ENCODE data around the gene UNC119B. TPM values are rescaled to one million over a fixed set of nuclear protein-coding genes. Genes with fewer than 3 reads are reported as not detected.

The UNC119B gene
- total RNA-seq, 1 donor from 2014 or later = 80.0 TPM

DNA sequence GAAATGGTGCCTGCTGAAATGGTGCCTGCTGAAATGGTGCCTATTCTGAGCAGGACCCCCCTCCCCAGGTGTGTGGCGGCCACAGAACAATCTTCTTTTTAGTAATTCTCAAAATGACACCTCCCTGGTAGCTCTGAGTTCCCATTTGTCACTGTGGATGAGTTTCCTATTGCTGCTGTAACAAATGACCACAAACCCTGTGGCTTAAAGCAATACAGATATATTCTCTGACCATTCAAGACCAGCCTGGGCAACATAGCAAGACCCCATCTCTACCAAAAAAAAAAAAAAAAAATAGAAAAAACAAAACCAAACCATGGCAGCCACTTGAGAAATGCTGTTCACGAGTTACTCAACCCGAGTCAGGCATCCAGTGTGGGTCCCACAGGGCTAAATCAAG is 23.3 kb downstream of the UNC119B start:
- Mint-ChIP-seq H3K27me3 (ENCODE audit: low read depth) (no peaks in the 10 kb centered on the region), H3K27ac (ENCODE audit: unreplicated experiment) (no peak overlapping the region), H3K4me1 (no peaks in the 10 kb centered on the region), H3K9me3 (no peaks in the 10 kb centered on the region), H3K4me3 (no peak overlapping the region), H3K36me3 (ENCODE audit: low read depth) (peaks cover 14% of the 10 kb centered on the region)
- no peak for TF ChIP-seq CTCF (conservative IDR thresholded peaks at IDR 0.05)
- DNase-seq (ENCODE audit: low read depth, low spot score) = no peak

GRCh38 chr12:120734210-120734609 is 24.0 kb downstream of the UNC119B start:
- H3K4me3 Mint-ChIP-seq = no peak overlapping the region
- H3K36me3 Mint-ChIP-seq (ENCODE audit: low read depth) = peaks cover 14% of the 10 kb centered on the region
- H3K9me3 Mint-ChIP-seq = no peaks in the 10 kb centered on the region
- no peak for DNase-seq (ENCODE audit: low read depth, low spot score)
- H3K4me1 Mint-ChIP-seq = no peaks in the 10 kb centered on the region
- H3K27ac Mint-ChIP-seq (ENCODE audit: unreplicated experiment) = no peak overlapping the region
- H3K27me3 Mint-ChIP-seq (ENCODE audit: low read depth) = no peaks in the 10 kb centered on the region
- no peak for TF ChIP-seq CTCF (conservative IDR thresholded peaks at IDR 0.05)

DNA sequence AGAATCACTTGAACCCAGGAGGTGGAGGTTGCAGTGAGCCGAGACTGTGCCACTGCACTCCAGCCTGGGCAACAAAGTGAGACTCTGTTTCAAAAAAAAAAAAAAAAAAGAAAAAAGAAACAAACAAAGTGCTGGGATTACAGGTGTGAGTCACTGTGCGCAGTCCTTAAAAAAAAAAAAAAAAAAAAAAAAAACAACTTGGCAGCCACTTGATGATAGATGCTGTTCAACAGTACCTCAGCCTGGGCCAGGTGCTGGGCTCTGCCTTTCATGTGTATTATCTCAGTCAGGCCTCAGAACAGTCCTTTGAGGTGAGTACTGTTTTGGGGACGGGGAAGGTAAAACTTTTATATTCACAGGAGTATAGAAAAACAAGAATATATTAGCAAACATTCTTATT is 24.9 kb downstream of the UNC119B start:
- Mint-ChIP-seq H3K9me3 (no peaks in the 10 kb centered on the region), H3K4me1 (no peaks in the 10 kb centered on the region), H3K4me3 (no peak overlapping the region), H3K27ac (ENCODE audit: unreplicated experiment) (no peak overlapping the region), H3K27me3 (ENCODE audit: low read depth) (no peaks in the 10 kb centered on the region), H3K36me3 (ENCODE audit: low read depth) (peaks cover 14% of the 10 kb centered on the region)
- TF ChIP-seq CTCF (conservative IDR thresholded peaks at IDR 0.05) = no peak
- DNase-seq (ENCODE audit: low read depth, low spot score) = no peak

- DNase-seq (ENCODE audit: low read depth, low spot score) = no peak
- H3K27ac Mint-ChIP-seq (ENCODE audit: unreplicated experiment) = no peak overlapping the region
- H3K27me3 Mint-ChIP-seq (ENCODE audit: low read depth) = no peaks in the 10 kb centered on the region
Measured at GRCh38 chr12:120736404-120737331, 26.4 kb downstream of the UNC119B start.

GRCh38 chr12:120737557-120738251 is 27.4 kb downstream of the UNC119B start:
- no peaks in the 10 kb centered on the region for H3K4me1 Mint-ChIP-seq
- peaks cover 10% of the 10 kb centered on the region for H3K36me3 Mint-ChIP-seq (ENCODE audit: low read depth)
- H3K27me3 Mint-ChIP-seq (ENCODE audit: low read depth) = no peaks in the 10 kb centered on the region
- peak; percentile 31 for TF ChIP-seq CTCF (conservative IDR thresholded peaks at IDR 0.05)
- no peaks in the 10 kb centered on the region for H3K9me3 Mint-ChIP-seq
- no peak overlapping the region for H3K4me3 Mint-ChIP-seq
- H3K27ac Mint-ChIP-seq (ENCODE audit: unreplicated experiment) = no peak overlapping the region
- DNase-seq (ENCODE audit: low read depth, low spot score) = no peak

More at GRCh38 chr12:120736404-120737331, 26.4 kb downstream of the UNC119B start:
- H3K4me1 Mint-ChIP-seq = no peaks in the 10 kb centered on the region
- peaks cover 10% of the 10 kb centered on the region for H3K36me3 Mint-ChIP-seq (ENCODE audit: low read depth)
- no peak overlapping the region for H3K4me3 Mint-ChIP-seq
- no peaks in the 10 kb centered on the region for H3K9me3 Mint-ChIP-seq
- no peak for TF ChIP-seq CTCF (conservative IDR thresholded peaks at IDR 0.05)

All from neural crest cell (in vitro differentiated cells).